Left ventricle myocardium inferior (tissue), 1 donor: Measurements from ENCODE around the gene CTSW. TPM values are rescaled to one million over a fixed set of nuclear protein-coding genes. Genes with fewer than 3 reads are reported as not detected.

Experiments used
- DNase-seq: peaks from one replicate; pipeline ENCODE4 v3.0.0-alpha.2; 2020
- H3K27ac ChIP-seq: fragments of 200-600 bp; replicated peaks from 2 replicates; pipeline ENCODE4 v1.8.0; 2021
- H3K27me3 ChIP-seq: fragments of 200-600 bp; 2 replicates; pipeline ENCODE4 v1.8.0; 2021; ENCODE audit warnings: low read depth
- H3K36me3 ChIP-seq: fragments of 200-600 bp; 2 replicates; pipeline ENCODE4 v1.8.0; 2021
- H3K4me1 ChIP-seq: fragments of 200-600 bp; 2 replicates; pipeline ENCODE4 v1.8.0; 2021
- H3K4me3 ChIP-seq: fragments of 200-600 bp; 2 replicates; pipeline ENCODE4 v1.8.0; 2021; ENCODE audit warnings: mild to moderate bottlenecking, moderate library complexity
- H3K9me3 ChIP-seq: fragments of 200-600 bp; replicated peaks from 2 replicates; pipeline ENCODE4 v1.8.0; 2021
- CTCF ChIP-seq: fragments of 200-600 bp; IDR thresholded peaks from 2 replicates; pipeline ENCODE4 v1.8.0; 2021; ENCODE audit warnings: antibody characterized with exemption, mild to moderate bottlenecking, borderline replicate concordance
- intact Hi-C: fragments of 100-400 bp; cut with micrococcal nuclease; formaldehyde crosslinking; loops from one replicate; pipeline ENCODE4 v1.11.0; 2022
- total RNA-seq: library from RNA; stranded (reverse); fragmentation: NEBNext Ultra II Directional; extraction: Animal tissue kit (Norgen Biotek cat#: 25700); gene quantifications from one replicate; pipeline ENCODE4 v1.2.1, GENCODE V29; 2021
- donor health status: DM: no; HTN: yes; CAD: no; lungs with severe emphysema.

The CTSW gene
- total RNA-seq, 1 donor from 2014 or later, result 0.49 TPM

- no peaks in the 10 kb centered on the region for H3K9me3 ChIP-seq
- peaks cover 14% of the 10 kb centered on the region for H3K36me3 ChIP-seq
- peak overlapping the region; percentile 99 for H3K27ac ChIP-seq
- no peak for DNase-seq
- no peaks in the 10 kb centered on the region for H3K27me3 ChIP-seq
- peaks cover 74% of the 10 kb centered on the region for H3K4me1 ChIP-seq
- no peak for TF ChIP-seq CTCF
- peak overlapping the region; percentile 34 for H3K4me3 ChIP-seq
- intact Hi-C loops, result no loop called here
Measured at GRCh38 chr11:65916391-65916790, 36.8 kb downstream of the CTSW start.

- H3K4me3 ChIP-seq, result peak overlapping the region; percentile 100
- H3K36me3 ChIP-seq, result peaks cover 18% of the 10 kb centered on the region
- peak overlapping the region; percentile 99 for H3K27ac ChIP-seq
- H3K27me3 ChIP-seq, result no peaks in the 10 kb centered on the region
- no peaks in the 10 kb centered on the region for H3K9me3 ChIP-seq
- peaks cover 67% of the 10 kb centered on the region for H3K4me1 ChIP-seq
- intact Hi-C loops, result no loop called here
- no peak for DNase-seq
- no peak for TF ChIP-seq CTCF
Measured at GRCh38 chr11:65917077-65917433, 37.4 kb downstream of the CTSW start.

GRCh38 chr11:65917434-65918210 lies 38.0 kb downstream of the CTSW start:
- DNase-seq, result no peak
- TF ChIP-seq CTCF, result no peak
- no peaks in the 10 kb centered on the region for H3K27me3 ChIP-seq
- peak overlapping the region; percentile 100 for H3K4me3 ChIP-seq
- peaks cover 23% of the 10 kb centered on the region for H3K36me3 ChIP-seq
- no peaks in the 10 kb centered on the region for H3K9me3 ChIP-seq
- intact Hi-C loops, result no loop called here
- H3K4me1 ChIP-seq, result peaks cover 63% of the 10 kb centered on the region
- peak overlapping the region; percentile 99 for H3K27ac ChIP-seq

- no peak for DNase-seq
- Histone ChIP-seq H3K27ac (peak within 1 kb of the TSS; percentile 99), H3K36me3 (peaks cover 32% of the 10 kb centered on the region), H3K9me3 (no peaks in the 10 kb centered on the region), H3K27me3 (no peaks in the 10 kb centered on the region), H3K4me3 (peak within 1 kb of the TSS; percentile 100), H3K4me1 (peaks cover 63% of the 10 kb centered on the region)
- intact Hi-C loops, result no loop called here
- no peak for TF ChIP-seq CTCF
Measured at GRCh38 chr11:65918211-65919140, 38.8 kb downstream of the CTSW start, which contains the start of gene C11orf68. Gene C11orf68 (minus strand): TSS chr11:65919062. CDS start chr11:65919031, 31 bp downstream.

GRCh38 chr11:65919141-65919572 lies 39.5 kb downstream of the CTSW start, which contains the start of gene DRAP1:
Gene DRAP1 (plus strand): TSS chr11:65919426. CDS start chr11:65919502, 76 bp downstream.
- Histone ChIP-seq H3K4me3 (peak within 1 kb of the TSS; percentile 100), H3K4me1 (peaks cover 63% of the 10 kb centered on the region), H3K9me3 (no peaks in the 10 kb centered on the region), H3K27me3 (no peaks in the 10 kb centered on the region), H3K27ac (peak within 1 kb of the TSS; percentile 99), H3K36me3 (peaks cover 32% of the 10 kb centered on the region)
- DNase-seq, result peak; percentile 99
- intact Hi-C loops, result no loop called here
- TF ChIP-seq CTCF, result no peak
